ENCODE measurements around the gene DGKA. TPM values are rescaled to one million over a fixed set of nuclear protein-coding genes. Genes with fewer than 3 reads are reported as not detected.

Gene DGKA
- total and polyA plus RNA-seq, 2 of the 13 experiments (the other 11 are each of a cell fraction or from before 2014, with no cell fraction given): 2.4 to 5.4 TPM

- TF ChIP-seq ELF1 (CRISPR knock-in tag; IDR thresholded peaks at IDR 0.05) (peak; percentile 78), ATF3 (CRISPR knock-in tag; IDR thresholded peaks at IDR 0.05) (no peak), RBM22 (optimal IDR thresholded peaks at IDR 0.05; ENCODE audit: low read length) (peak; percentile 35), THYN1 (CRISPR knock-in tag; IDR thresholded peaks at IDR 0.05; ENCODE audit: borderline replicate concordance, low read depth) (no peak), TEAD2 (CRISPR knock-in tag; IDR thresholded peaks at IDR 0.05) (no peak), RFX1 (IDR thresholded peaks at IDR 0.05) (no peak), IKZF5 (CRISPR knock-in tag; IDR thresholded peaks at IDR 0.05) (no peak; the same call in 1 of the 2 replicates), ZNF207 (IDR thresholded peaks at IDR 0.05; ENCODE audit: borderline replicate concordance) (no peak), MAZ (IDR thresholded peaks at IDR 0.05; ENCODE audit: borderline replicate concordance, low read depth, low read length) (no peak; the same call in 1 of the 2 replicates), MAZ (CRISPR knock-in tag; IDR thresholded peaks at IDR 0.05; ENCODE audit: low read depth) (no peak), MTF2 (CRISPR knock-in tag; IDR thresholded peaks at IDR 0.05; ENCODE audit: borderline replicate concordance) (peak; percentile 8; the same call in 1 of the 2 replicates), MIER2 (CRISPR knock-in tag; IDR thresholded peaks at IDR 0.05) (no peak), ATM (IDR thresholded peaks at IDR 0.05; ENCODE audit: borderline replicate concordance) (no peak), BCL6 (CRISPR knock-in tag; IDR thresholded peaks at IDR 0.05) (no peak), ZNF281 (CRISPR knock-in tag; IDR thresholded peaks at IDR 0.05; ENCODE audit: borderline replicate concordance) (peak; percentile 72), CHD2 (IDR thresholded peaks at IDR 0.05; ENCODE audit: low read depth, low read length) (no peak), EZH2 (conservative IDR thresholded peaks at IDR 0.05; ENCODE audit: low read depth, low read length) (no peak), TEF (CRISPR knock-in tag; IDR thresholded peaks at IDR 0.05) (0 out of 2 replicates have a peak, but pooled peaks have one; percentile 57), MZF1 (CRISPR knock-in tag; IDR thresholded peaks at IDR 0.05; ENCODE audit: borderline replicate concordance) (no peak), ZBTB26 (CRISPR knock-in tag; IDR thresholded peaks at IDR 0.05; ENCODE audit: borderline replicate concordance) (no peak), MEIS1 (CRISPR knock-in tag; IDR thresholded peaks at IDR 0.05; ENCODE audit: borderline replicate concordance) (0 out of 2 replicates have a peak, but pooled peaks have one; percentile 42), NR2F6 (IDR thresholded peaks at IDR 0.05) (no peak), NR2F6 (CRISPR knock-in tag; IDR thresholded peaks at IDR 0.05) (no peak; the same call in 1 of the 2 replicates), SALL2 (CRISPR knock-in tag; IDR thresholded peaks at IDR 0.05) (no peak), ZNF782 (CRISPR knock-in tag; IDR thresholded peaks at IDR 0.05; ENCODE audit: borderline replicate concordance) (no peak)
These were observed 4.0 kb upstream of the DGKA start (continued) for GRCh38 chr12:55926738-55927587.
